ENCODE results near the gene SLC7A4. TPM values are rescaled to one million over a fixed set of nuclear protein-coding genes. Genes with fewer than 3 reads are reported as not detected.
"Not testable (repeated sequence)": the region's sequence is repeated elsewhere in the genome, so short reads cannot be mapped to it uniquely, and the experiment has no call there.

Gene SLC7A4
- total RNA-seq, 1 donor from 2014 or later, result not detected

DNA sequence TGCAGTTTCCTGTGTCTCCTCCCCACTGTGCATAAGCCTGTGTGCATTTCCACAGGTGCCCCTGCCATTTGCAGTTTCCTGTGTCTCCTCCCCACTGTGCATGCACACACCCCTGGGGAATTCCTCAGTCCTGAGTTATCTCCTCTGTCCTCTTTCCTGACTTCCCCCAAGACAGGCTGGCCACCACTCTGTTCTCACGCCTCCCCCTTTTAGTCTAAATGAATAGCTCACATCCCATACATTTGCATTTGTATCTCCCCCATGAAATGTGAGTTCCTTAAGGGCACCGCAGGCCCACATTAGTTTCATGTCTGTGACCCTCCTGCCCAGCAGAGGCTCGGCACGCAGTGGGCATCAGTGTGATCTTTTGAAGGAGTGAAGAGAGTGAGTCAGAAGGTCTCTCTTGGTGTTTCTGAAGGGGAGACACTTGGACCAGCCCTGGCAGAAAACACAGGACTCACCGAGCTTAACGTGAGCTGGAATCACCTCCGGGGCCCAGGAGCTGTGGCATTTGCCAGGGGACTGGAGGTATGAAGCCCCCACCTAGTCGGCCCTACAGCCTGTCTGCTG is 19.6 kb upstream of the SLC7A4 start:
- Mint-ChIP-seq H3K4me3 (ENCODE audit: unreplicated experiment) (no peak overlapping the region), H3K27me3 (ENCODE audit: unreplicated experiment) (peaks cover 5% of the 10 kb centered on the region), H3K4me1 (ENCODE audit: unreplicated experiment) (peaks cover 8% of the 10 kb centered on the region), H3K27ac (ENCODE audit: unreplicated experiment) (no peak overlapping the region), H3K36me3 (ENCODE audit: unreplicated experiment) (no peaks in the 10 kb centered on the region), H3K9me3 (ENCODE audit: unreplicated experiment) (no peaks in the 10 kb centered on the region)
- no peak for TF ChIP-seq CTCF (IDR thresholded peaks at IDR 0.05)
- no peak for DNase-seq (ENCODE audit: extremely low spot score, unreplicated experiment)

DNA sequence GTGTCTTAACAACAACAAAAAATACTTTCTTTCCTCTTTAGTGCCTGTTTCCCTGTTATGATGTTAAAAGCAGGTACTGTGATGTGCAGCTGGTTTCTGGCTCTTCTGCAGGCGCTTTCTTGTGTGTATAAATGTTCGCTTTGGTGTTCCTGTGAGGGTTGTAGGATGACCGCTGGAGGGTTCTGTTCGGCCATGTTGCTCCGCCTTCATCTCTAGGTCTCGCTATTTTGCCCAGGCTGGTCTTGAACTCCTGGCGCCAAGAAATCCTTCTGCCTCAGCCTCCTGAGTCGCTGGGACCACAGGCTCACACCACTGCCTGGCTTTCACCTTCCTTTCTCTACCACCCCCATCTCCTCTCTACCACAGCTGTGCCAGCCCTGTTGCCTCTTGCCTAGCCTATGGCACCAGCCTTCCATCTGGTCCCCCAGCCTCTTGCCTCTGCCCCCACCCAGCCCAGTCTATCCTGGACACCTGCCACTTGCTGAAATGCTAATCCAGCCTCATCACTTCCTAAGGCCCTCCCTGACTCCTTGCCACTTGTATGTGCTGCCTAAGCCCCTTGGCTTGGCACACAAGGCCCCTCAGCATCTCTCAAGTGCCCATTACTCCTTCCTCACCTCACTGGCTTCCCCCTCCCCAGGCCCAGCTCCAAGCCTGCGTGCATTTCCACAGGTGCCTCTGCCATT is 18.9 kb upstream of the SLC7A4 start:
- H3K36me3 Mint-ChIP-seq (ENCODE audit: unreplicated experiment), result no peaks in the 10 kb centered on the region
- peaks cover 6% of the 10 kb centered on the region for H3K4me1 Mint-ChIP-seq (ENCODE audit: unreplicated experiment)
- no peak overlapping the region for H3K4me3 Mint-ChIP-seq (ENCODE audit: unreplicated experiment)
- H3K27me3 Mint-ChIP-seq (ENCODE audit: unreplicated experiment), result no peaks in the 10 kb centered on the region
- no peak overlapping the region for H3K27ac Mint-ChIP-seq (ENCODE audit: unreplicated experiment)
- no peaks in the 10 kb centered on the region for H3K9me3 Mint-ChIP-seq (ENCODE audit: unreplicated experiment)
- TF ChIP-seq CTCF (IDR thresholded peaks at IDR 0.05), result no peak
- DNase-seq (ENCODE audit: extremely low spot score, unreplicated experiment), result no peak

DNA sequence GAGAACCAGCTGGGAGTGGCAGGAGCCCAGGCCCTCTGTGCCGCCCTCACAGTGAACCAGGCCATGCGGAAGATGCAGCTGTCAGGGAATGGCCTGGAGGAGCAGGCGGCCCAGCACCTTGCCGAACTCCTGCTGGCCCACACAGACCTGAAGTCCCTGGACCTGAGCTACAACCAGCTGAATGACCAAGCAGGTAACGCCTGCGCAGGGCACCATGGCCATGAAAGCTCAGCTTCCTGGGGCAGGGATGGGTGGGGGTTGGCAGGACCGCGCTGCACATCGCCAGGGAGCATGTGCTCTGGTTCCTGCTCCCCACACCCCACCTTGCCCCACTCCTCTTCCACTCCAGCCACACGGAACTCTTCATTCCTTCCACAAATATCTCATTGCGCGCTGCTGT is 16.6 kb upstream of the SLC7A4 start:
- peaks cover 23% of the 10 kb centered on the region for H3K4me1 Mint-ChIP-seq (ENCODE audit: unreplicated experiment)
- not testable (repeated sequence) for H3K36me3 Mint-ChIP-seq (ENCODE audit: unreplicated experiment); H3K27ac Mint-ChIP-seq (ENCODE audit: unreplicated experiment); H3K4me3 Mint-ChIP-seq (ENCODE audit: unreplicated experiment); H3K9me3 Mint-ChIP-seq (ENCODE audit: unreplicated experiment); H3K27me3 Mint-ChIP-seq (ENCODE audit: unreplicated experiment); DNase-seq (ENCODE audit: extremely low spot score, unreplicated experiment)

- peaks cover 28% of the 10 kb centered on the region for H3K4me1 Mint-ChIP-seq (ENCODE audit: unreplicated experiment)
- H3K9me3 Mint-ChIP-seq (ENCODE audit: unreplicated experiment); H3K4me3 Mint-ChIP-seq (ENCODE audit: unreplicated experiment); H3K36me3 Mint-ChIP-seq (ENCODE audit: unreplicated experiment); H3K27me3 Mint-ChIP-seq (ENCODE audit: unreplicated experiment); H3K27ac Mint-ChIP-seq (ENCODE audit: unreplicated experiment); DNase-seq (ENCODE audit: extremely low spot score, unreplicated experiment): not testable (repeated sequence)
These were observed 16.1 kb upstream of the SLC7A4 start for GRCh38 chr22:21048448-21048847.

- H3K36me3 Mint-ChIP-seq (ENCODE audit: unreplicated experiment), result no peaks in the 10 kb centered on the region
- DNase-seq (ENCODE audit: extremely low spot score, unreplicated experiment), result no peak
- no peaks in the 10 kb centered on the region for H3K27me3 Mint-ChIP-seq (ENCODE audit: unreplicated experiment)
- H3K4me1 Mint-ChIP-seq (ENCODE audit: unreplicated experiment), result peaks cover 36% of the 10 kb centered on the region
- H3K4me3 Mint-ChIP-seq (ENCODE audit: unreplicated experiment), result no peak overlapping the region
- no peaks in the 10 kb centered on the region for H3K9me3 Mint-ChIP-seq (ENCODE audit: unreplicated experiment)
- TF ChIP-seq CTCF (IDR thresholded peaks at IDR 0.05), result no peak
- no peak overlapping the region for H3K27ac Mint-ChIP-seq (ENCODE audit: unreplicated experiment)
These were observed 15.4 kb upstream of the SLC7A4 start for GRCh38 chr22:21047730-21048129.

DNA sequence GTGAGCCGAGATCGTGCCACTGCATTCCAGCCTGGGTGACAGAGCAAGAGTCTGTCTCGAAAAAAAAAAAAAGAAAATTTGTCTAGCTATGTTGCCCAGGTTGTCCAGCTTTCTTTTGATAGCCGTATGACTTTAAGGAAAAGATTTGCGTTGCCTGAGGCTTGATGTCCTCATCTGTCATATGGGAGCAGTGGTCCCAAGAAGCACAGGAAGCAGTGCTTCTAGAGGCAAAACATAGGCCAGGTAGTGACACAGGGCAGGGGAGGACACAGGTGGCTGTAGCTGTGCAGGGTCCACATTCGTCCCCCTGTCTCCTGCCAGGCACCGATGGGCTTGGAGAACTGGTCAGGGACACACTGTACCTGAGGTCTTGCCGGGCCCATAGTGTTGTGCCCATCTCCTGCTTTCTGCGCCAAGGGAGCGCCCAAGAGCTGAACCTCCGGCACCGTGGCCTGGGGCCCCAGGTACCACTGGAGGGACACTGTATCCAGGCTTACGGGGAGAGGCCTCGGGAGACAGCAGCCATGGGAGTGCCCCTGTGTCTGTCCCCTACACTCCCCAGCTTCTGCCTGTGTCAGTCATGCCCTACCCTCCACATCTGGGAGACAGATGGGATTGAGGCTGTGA is 14.8 kb upstream of the SLC7A4 start:
- no peaks in the 10 kb centered on the region for H3K36me3 Mint-ChIP-seq (ENCODE audit: unreplicated experiment)
- no peaks in the 10 kb centered on the region for H3K27me3 Mint-ChIP-seq (ENCODE audit: unreplicated experiment)
- DNase-seq (ENCODE audit: extremely low spot score, unreplicated experiment), result no peak
- H3K27ac Mint-ChIP-seq (ENCODE audit: unreplicated experiment), result no peak overlapping the region
- no peak for TF ChIP-seq CTCF (IDR thresholded peaks at IDR 0.05)
- H3K9me3 Mint-ChIP-seq (ENCODE audit: unreplicated experiment), result no peaks in the 10 kb centered on the region
- H3K4me3 Mint-ChIP-seq (ENCODE audit: unreplicated experiment), result no peak overlapping the region
- H3K4me1 Mint-ChIP-seq (ENCODE audit: unreplicated experiment), result peaks cover 41% of the 10 kb centered on the region
